ENCODE data around the gene RALGAPA1. TPM values are rescaled to one million over a fixed set of nuclear protein-coding genes. Genes with fewer than 3 reads are reported as not detected.

Gene RALGAPA1
- total and polyA plus RNA-seq, 9 of the 15 experiments (the other 6 are each of a cell fraction or from before 2014, with no cell fraction given): 2.5 to 16.3 (median 6.2) TPM

GRCh38 chr14:35632676-35633075 is 176.4 kb downstream of the RALGAPA1 start:
- Histone ChIP-seq H3K9me1 (ENCODE audit: control insufficient read depth, insufficient read depth, low read length) (no peaks in the 10 kb centered on the region), H3K27ac (ENCODE audit: extremely low read depth, low read depth, low read length) (no peak overlapping the region), H3K27me3 (ENCODE audit: control insufficient read depth in 2 of 2, insufficient read depth in 2 of 2, low read length in 2 of 2) (no peaks in the 10 kb centered on the region), H4K20me1 (replicated peaks; ENCODE audit: control insufficient read depth, insufficient read depth, low read length) (no peaks in the 10 kb centered on the region), H3K4me2 (ENCODE audit: insufficient read depth, low read length) (no peak overlapping the region), H2AFZ (ENCODE audit: low read depth, low read length) (no peak overlapping the region), H3K79me2 (ENCODE audit: control insufficient read depth, insufficient read depth, low read length) (no peaks in the 10 kb centered on the region), H3K4me3 (no peak overlapping the region), H3K9me3 (replicated peaks; ENCODE audit: control insufficient read depth, insufficient read depth, low read depth, low read length) (no peaks in the 10 kb centered on the region), H3K36me3 (ENCODE audit: control insufficient read depth, insufficient read depth, low read length) (no peaks in the 10 kb centered on the region), H3K4me1 (replicated peaks in 1 of 2; ENCODE audit: control insufficient read depth in 2 of 2, insufficient read depth in 2 of 2, low read length in 2 of 2) (no peaks in the 10 kb centered on the region), H3K9ac (ENCODE audit: insufficient read depth in 1 of 2, low read depth in 2 of 2, low read length in 2 of 2) (no peak overlapping the region)
- DNase-seq (ENCODE audit: extremely low read depth in 1 of 4, low spot score in 3 of 4): no peak
- in situ Hi-C loops (cut with MboI) (no loop called here), intact Hi-C loops (cut with micrococcal nuclease) (no loop called here)
- WGBS (ENCODE audit: insufficient coverage, low coverage, missing lambda C conversion rate): 10% methylated on average over 1 of the region's 1 CpG
- POLR2A ChIA-PET: no interaction called here
- no peak for FAIRE-seq
- BruUV-seq (replicated peaks): no TSS peak
- CTCF ChIA-PET (ENCODE audit: low intra/inter-chr PET ratio): no interaction called here
- no peak for ATAC-seq
- TF ChIP-seq BCOR (IDR thresholded peaks at IDR 0.05): no peak
- no peak for TF ChIP-seq RBM15 (IDR thresholded peaks at IDR 0.05; ENCODE audit: insufficient read depth, low read length)
- TF ChIP-seq TCF7L2 (IDR thresholded peaks at IDR 0.05; ENCODE audit: low read depth, low read length): no peak
- no peak for TF ChIP-seq MTF1 (CRISPR knock-in tag; IDR thresholded peaks at IDR 0.05; ENCODE audit: borderline replicate concordance)
- no peak for TF ChIP-seq NFXL1 (CRISPR knock-in tag; IDR thresholded peaks at IDR 0.05)
- TF ChIP-seq STAG1 (CRISPR knock-in tag; IDR thresholded peaks at IDR 0.05; ENCODE audit: borderline replicate concordance): no peak
- TF ChIP-seq RNF219 (CRISPR knock-in tag; IDR thresholded peaks at IDR 0.05): no peak
- TF ChIP-seq MTA2 (IDR thresholded peaks at IDR 0.05; ENCODE audit: low read depth): no peak
- TF ChIP-seq ZMIZ1 (IDR thresholded peaks at IDR 0.05; ENCODE audit: low read depth in 2 of 2, low read length in 2 of 2): no peak
- no peak for TF ChIP-seq ZNF217 (CRISPR knock-in tag; IDR thresholded peaks at IDR 0.05)
- TF ChIP-seq CLOCK (CRISPR knock-in tag; IDR thresholded peaks at IDR 0.05; ENCODE audit: borderline replicate concordance): no peak
- no peak for TF ChIP-seq ZNF584 (CRISPR knock-in tag; IDR thresholded peaks at IDR 0.05; ENCODE audit: low read depth)
- TF ChIP-seq CXXC5 (CRISPR knock-in tag; IDR thresholded peaks at IDR 0.05): no peak
- no peak for TF ChIP-seq ZNF311 (CRISPR knock-in tag; IDR thresholded peaks at IDR 0.05)
- no peak for TF ChIP-seq THAP7 (CRISPR knock-in tag; IDR thresholded peaks at IDR 0.05)

Data from K562 (cell line).